Measurements from ENCODE around the gene TOR2A.

Gene TOR2A

GRCh38 chr9:127720031-127720864 is 14.8 kb downstream of the TOR2A start:
- no peak for DNase-seq (ENCODE audit: low spot score)

GRCh38 chr9:127717766-127718165 is 17.3 kb downstream of the TOR2A start:
- no peak for DNase-seq (ENCODE audit: low spot score)

GRCh38 chr9:127716412-127716811 is 18.7 kb downstream of the TOR2A start:
- DNase-seq (ENCODE audit: low spot score), result no peak

- peak; percentile 97 for DNase-seq (ENCODE audit: low spot score)
Observed at GRCh38 chr9:127715470-127716337, 19.4 kb downstream of the TOR2A start, which contains the start of the genes PTRH1 and TTC16. Gene PTRH1 (minus strand): TSS chr9:127715663. CDS start chr9:127715639, 24 bp downstream. Gene TTC16 (plus strand): TSS chr9:127716079. CDS start chr9:127716146, 67 bp downstream.

GRCh38 chr9:127714951-127715469 is 20.1 kb downstream of the TOR2A start:
- DNase-seq (ENCODE audit: low spot score), result peak; percentile 26

- DNase-seq (ENCODE audit: low spot score), result no peak
Observed at GRCh38 chr9:127714020-127714750, 20.9 kb downstream of the TOR2A start.

- no peak for DNase-seq (ENCODE audit: low spot score)
Observed at GRCh38 chr9:127712867-127713266, 22.2 kb downstream of the TOR2A start.

- no peak for DNase-seq (ENCODE audit: low spot score)
Observed at GRCh38 chr9:127712371-127712770, 22.7 kb downstream of the TOR2A start.

- no peak for DNase-seq (ENCODE audit: low spot score)
Observed at GRCh38 chr9:127711831-127712274, 23.2 kb downstream of the TOR2A start.

- no peak for DNase-seq (ENCODE audit: low spot score)
Observed at GRCh38 chr9:127711226-127711701, 23.8 kb downstream of the TOR2A start.

- no peak for DNase-seq (ENCODE audit: low spot score)
Observed at GRCh38 chr9:127710204-127710783, 24.8 kb downstream of the TOR2A start.

- DNase-seq (ENCODE audit: low spot score), result no peak
Observed at GRCh38 chr9:127708952-127709587, 26.0 kb downstream of the TOR2A start.

GRCh38 chr9:127707766-127708165 is 27.3 kb downstream of the TOR2A start:
- DNase-seq (ENCODE audit: low spot score), result no peak

- no peak for DNase-seq (ENCODE audit: low spot score)
Observed at GRCh38 chr9:127706836-127707241, 28.3 kb downstream of the TOR2A start, which contains the start of gene CFAP157. Gene CFAP157 (plus strand): TSS chr9:127706988. CDS start chr9:127707032, 44 bp downstream.

- no peak for DNase-seq (ENCODE audit: low spot score)
Observed at GRCh38 chr9:127705577-127706379, 29.3 kb downstream of the TOR2A start.

GRCh38 chr9:127703289-127703946 is 31.7 kb downstream of the TOR2A start:
- DNase-seq (ENCODE audit: low spot score), result no peak

- DNase-seq (ENCODE audit: low spot score), result no peak
Observed at GRCh38 chr9:127700594-127701255, 34.4 kb downstream of the TOR2A start.

GRCh38 chr9:127700140-127700539 is 35.0 kb downstream of the TOR2A start:
- DNase-seq (ENCODE audit: low spot score), result no peak

Data from LoVo (cell line).